Sigmoid colon (tissue), 4 donors: ENCODE results near the gene ZNF431.

Experiments
- POLR2A ChIP-seq, 2 donors: fragments of 450-650 bp; IDR thresholded peaks; one replicate each; pipeline ENCODE4 v1.6.1; 2016; ENCODE audit warnings: antibody characterized with exemption in 2 of 2, mild to moderate bottlenecking in 2 of 2, moderate library complexity in 2 of 2
- POLR2AphosphoS5 ChIP-seq, 4 donors: sonication (generic); formaldehyde crosslinking; IDR thresholded peaks; one replicate each; pipeline ENCODE4 v1.6.1; 2017; ENCODE audit warnings: antibody characterized with exemption in 4 of 4

DNA sequence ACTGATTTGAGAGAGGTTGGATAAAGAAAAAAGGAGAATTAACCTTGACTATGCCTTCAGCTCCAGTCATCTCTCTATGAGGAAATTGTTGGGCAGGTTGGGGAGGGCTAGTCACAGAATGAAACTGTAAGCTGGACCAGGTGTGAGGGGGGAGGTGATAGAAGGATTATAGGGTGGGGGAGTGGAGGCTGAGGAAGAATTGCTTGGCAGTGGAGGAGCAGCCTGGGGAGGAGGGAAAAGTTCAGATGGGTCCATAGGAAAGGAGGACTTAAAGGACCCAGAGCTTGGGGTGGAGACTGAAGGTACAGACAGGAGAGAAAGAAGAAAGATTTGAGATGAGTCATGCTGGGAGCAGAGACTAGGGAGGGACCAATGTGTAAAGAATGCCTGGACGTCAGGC is 8.2 kb upstream of the ZNF431 start:
- TF ChIP-seq POLR2A (IDR thresholded peaks at IDR 0.05) = no peak
- no peak for TF ChIP-seq POLR2AphosphoS5 (IDR thresholded peaks at IDR 0.05)
